GM18502 (cell line): ENCODE measurements around the gene KIDINS220.
A peak's percentile ranks its signal among the peaks of the same experiment; 100 is the strongest.

ENCODE experiments used
- ATAC-seq: cut with Tn5 transposase; IDR thresholded peaks from one replicate; pipeline ENCODE4 v1.9.1; 2021; ENCODE audit warnings: mild to moderate bottlenecking; ENCODE audit not compliant: unreplicated experiment, poor library complexity

Gene KIDINS220

DNA sequence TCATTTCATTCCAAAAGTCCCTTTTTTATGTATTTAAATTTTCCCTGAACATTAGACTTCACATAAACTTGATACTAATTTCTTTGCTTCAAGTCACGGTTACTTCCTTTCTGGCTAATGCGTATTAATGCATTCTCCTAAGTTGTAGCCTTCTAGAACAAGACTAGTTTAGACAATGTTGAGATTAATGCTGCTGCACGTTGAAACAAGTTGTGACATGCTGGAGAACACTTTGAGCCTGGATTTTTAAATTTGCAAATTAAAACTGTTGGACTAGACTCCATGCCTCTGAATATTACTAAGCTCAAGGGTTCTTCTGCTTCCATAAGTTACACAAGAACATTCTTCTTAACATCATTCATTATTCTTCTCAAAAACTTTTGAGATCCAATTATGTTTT is 126.5 kb downstream of the KIDINS220 start:
- ATAC-seq: no peak

DNA sequence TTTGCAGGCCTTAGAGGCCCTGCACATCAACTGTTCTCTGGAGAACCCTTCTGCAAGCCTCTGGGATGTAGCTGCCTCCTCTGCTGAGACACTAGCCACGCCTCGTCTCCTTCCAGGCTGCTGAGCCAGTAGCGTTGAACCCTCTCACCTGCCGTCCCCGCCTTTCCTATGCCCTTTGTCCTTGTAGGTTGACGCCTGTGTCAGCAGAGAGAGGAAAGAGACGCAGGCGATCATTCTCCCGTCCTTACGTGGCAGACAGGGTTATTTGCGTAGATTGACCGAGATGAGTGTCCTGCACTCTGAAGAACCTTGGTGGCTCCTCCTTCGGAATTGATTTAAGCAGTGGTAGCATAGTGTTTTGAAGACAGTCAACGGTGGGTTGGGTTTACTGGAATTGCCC is 127.8 kb downstream of the KIDINS220 start:
- no peak for ATAC-seq

DNA sequence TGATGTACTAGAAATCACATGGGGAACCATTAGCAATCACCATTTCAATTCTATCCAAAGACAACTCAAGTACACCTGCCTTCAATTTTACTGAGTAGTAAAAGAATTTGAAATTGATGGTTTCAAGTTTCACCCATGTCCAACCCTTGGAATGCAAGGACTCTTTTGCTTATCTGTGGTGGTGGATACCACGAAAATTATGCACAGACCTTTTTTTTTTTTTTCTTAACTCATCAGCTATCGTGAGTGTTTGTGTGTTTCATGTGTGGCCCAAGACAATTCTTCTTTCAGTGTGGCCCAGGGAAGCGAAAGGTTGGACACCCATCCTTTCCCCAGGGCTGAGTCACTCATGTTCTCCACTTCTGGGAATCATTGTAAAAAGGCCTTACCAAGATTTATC is 132.5 kb downstream of the KIDINS220 start:
- no peak for ATAC-seq

- ATAC-seq: no peak
Observed at GRCh38 chr2:8701681-8702379, 135.6 kb downstream of the KIDINS220 start.

DNA sequence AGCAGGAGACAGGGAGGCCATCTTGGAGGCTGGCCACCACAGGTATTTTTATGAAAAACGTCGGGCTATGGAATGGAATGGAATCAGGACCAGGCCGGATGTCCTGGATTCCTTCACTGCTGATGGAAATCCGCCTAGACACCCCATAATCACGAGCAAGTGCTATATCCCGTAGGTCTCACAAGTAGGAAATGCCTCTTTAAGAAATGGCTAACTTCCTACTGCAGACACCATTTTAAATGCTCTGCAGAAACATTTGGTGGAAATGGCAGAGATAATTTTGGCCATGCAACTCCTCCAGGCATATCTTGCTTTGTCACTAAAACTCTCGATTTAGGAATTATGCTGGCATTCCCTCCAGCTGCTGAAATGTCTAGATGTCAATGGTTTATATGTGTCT is 137.6 kb downstream of the KIDINS220 start:
- no peak for ATAC-seq

GRCh38 chr2:8697190-8697589 is 140.2 kb downstream of the KIDINS220 start:
- ATAC-seq: no peak

DNA sequence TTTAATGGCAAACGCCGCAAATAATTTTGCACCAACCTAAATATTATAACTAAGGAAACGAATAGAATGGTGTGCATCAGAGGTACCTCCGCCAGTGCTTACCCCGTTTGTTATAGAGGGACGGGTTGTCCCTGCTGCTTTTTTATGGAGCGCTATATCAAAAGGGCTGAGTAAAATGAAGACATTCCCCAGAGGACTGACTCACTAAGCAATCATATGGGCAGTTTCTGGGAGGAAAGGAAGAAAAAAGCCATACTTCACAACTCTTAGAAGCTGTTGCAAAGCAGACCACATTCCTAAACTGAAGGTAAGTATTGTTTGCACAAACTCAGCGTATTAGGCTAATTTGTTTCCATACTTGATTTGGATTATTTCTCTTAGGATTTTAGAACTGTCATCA is 142.7 kb downstream of the KIDINS220 start:
- no peak for ATAC-seq

DNA sequence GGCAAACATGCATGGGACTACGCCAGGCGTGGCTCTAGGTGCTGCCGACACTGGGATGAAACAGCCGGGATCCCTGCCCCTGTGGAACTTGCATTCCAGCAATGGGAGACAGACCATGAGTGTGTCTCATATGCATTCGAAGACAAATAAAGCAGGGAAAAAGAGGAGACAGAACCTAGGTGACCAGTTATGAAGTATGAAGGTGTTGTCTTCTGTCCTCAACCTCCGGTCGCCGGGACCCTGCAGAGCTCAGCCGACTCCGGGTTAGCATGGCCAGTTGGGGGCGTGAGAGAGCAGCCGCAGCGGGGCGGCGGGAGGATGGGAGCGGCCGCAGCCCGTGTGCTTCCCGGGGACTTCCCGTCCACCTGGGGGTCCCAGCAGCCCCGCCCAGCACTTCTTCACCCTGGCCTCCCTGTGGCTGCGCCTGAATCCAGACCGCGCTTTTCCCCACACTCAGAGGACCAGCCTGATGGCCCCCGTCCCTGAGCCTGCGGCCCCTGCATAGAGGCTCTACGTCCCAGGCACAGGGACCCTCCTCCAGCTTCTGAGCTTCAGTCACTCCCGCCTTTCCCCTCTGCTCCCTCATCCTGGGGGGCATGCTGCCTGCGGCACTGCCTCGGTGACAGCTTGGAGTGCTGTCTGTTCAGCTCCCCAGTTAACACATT is 144.1 kb downstream of the KIDINS220 start:
- ATAC-seq: no peak

- ATAC-seq: no peak
Observed at GRCh38 chr2:8692783-8693156, 144.6 kb downstream of the KIDINS220 start.

DNA sequence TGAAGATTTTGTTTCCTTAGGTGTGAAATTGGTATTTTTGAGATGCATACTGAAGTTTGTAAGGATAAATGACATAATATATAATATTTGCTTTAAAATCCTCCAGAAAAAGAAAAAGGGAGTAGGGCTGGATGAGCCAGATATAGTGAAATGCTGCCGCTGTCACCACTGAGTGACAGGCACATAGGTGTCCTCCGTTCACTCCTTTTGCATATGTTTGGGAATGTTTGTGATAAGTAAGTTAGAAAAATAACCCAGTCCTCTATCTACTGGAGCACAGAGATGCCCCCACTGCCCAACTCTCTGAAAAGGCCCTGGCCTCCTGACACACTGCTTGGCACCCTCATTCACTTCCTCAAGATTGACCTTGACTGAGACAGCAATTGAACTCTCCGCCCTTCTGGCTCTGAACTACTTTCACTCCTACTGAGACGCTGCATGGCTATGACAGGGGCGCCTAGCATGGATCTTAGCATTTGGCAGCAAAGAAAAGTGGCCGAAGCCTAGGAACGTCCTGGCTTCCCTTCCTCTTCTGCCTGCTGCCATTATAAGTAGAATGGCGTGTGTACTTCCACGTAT is 145.5 kb downstream of the KIDINS220 start:
- ATAC-seq: no peak

DNA sequence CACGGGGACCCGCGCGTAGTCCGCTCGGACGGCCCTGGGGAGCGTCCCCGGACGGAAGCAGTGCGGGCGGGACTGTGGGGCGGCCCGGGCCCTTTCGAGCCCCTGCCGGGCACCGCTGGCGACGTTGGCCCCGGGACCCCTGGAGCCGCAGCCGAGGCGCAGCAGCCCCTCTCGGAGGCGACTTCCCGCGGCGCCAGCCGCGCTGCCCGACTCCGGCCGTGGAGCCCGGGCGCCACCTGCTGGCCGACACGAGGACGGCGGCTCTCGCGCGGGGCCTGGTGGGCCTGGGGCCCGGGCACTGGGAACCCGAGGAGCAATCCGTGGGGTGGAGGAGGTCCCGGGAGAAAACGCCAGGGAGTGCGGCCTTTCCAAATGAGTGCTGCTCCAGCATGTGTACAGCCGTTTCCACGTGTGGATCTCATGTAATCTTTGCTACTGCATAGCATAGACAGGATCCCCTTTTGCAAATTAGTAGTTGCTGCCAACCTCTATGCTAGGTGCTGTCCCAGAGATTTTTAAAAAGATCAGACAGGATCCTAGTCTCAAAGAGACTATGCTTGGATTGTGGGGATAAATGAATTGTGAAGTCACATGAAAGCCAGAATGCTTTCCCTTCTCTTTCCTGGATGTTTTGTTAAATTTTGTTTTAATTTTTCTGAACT is 151.6 kb downstream of the KIDINS220 start:
- peak; percentile 37 for ATAC-seq

DNA sequence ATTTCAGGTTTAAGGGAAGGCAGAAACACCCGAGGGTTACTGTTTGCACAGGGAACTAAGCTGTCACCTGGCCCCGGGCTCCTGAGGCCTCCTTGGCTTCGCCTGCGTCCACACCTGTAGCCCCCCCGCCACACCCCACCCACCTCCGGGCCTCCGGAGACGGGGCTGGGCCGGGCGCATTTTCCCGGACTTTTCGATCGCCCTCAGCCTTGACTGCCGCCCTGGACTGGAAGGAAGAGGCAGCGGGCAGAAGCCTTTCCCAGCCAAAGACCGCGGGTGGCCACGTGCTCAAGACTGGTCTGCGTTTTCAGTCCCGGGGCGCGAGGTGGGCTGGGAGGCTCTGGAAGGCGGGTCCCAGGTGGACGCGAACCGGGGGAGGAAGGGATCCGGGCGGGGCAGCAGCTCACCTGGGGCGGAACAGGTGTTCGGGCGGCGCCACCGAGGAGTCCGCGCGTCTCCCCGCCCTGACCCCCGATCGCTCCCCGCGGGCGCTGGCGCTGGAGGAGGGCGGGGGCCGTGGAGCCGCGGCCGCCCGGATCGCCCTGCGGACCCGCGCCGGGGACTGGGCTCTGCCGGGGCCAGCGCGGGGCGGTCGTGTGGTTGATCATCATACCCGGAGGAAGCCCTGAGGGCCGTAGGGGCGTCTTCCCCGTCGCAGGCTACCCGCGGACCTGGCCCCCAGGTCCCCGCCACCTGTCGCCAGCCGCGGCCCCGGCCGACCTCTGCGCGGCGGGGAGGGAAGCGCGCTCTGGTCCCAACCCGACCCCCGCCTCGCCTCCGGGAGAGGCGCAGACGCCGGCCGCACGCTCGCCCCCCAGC is 152.3 kb downstream of the KIDINS220 start:
- no peak for ATAC-seq

DNA sequence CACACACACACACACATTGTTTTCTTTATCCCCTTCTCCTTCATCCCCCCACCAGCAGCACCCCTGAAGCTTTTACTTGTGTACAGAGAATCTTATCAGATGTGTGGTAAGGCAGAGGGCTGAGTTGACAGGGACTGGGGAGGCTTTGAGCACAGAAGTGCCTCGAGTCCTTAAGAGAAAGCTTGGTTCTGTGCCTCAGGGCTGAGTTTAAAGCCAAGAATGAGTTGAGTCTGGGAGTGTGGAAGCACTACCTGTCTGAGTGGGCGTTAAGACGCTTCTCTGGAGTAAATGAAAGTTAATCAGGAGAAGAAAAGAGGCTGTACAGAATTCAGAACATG is 152.9 kb downstream of the KIDINS220 start:
- no peak for ATAC-seq

DNA sequence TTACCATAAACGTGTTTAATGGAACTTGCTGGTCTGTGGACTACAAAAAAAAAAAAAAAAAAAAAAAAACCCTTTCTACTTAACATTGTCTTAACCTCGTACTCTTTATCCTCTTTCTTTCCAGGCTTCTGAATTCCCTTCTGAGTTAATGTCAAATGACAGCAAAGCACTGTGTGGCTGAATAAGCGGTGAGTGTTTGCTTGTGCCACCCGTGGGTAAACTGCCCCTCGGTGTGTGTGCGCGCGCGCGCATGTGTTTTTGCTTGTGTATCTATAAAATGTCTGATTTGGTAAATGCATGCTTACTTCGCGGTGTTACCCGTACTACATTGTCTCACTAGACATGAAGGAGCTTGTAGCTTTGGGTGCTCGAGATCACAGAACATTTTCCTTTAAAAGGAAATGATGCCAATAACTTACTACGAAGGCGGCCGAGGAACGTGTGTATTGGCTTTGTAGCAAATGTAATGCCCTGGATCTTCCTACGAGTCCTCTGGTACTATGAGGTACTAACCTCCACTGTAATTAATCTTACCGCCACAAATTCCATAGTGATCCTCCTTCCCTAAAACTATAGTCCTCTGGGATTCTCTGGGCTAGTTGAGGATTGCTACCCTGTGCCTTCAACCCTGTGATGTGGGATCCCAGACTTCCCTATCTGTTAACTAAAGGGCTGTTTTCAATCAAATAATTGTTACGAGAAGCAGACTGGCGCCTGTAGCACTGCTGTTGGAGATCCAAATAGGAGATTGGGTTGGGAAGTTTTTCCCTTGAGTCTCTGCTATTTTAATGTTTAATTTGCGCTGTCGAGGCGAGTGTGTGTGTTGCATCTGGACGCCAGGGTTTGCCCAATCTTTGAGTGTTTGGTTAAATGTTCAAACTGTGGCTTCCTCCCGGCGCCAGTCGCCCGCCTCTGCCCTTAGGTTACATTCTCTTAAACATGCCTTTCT is 154.4 kb downstream of the KIDINS220 start:
- no peak for ATAC-seq

GRCh38 chr2:8681786-8682692 is 155.4 kb downstream of the KIDINS220 start, which contains the start of gene ID2:
ID2 (plus strand) TSS chr2:8682056; CDS start chr2:8682166, 110 bp downstream.
- peak; percentile 70 for ATAC-seq

DNA sequence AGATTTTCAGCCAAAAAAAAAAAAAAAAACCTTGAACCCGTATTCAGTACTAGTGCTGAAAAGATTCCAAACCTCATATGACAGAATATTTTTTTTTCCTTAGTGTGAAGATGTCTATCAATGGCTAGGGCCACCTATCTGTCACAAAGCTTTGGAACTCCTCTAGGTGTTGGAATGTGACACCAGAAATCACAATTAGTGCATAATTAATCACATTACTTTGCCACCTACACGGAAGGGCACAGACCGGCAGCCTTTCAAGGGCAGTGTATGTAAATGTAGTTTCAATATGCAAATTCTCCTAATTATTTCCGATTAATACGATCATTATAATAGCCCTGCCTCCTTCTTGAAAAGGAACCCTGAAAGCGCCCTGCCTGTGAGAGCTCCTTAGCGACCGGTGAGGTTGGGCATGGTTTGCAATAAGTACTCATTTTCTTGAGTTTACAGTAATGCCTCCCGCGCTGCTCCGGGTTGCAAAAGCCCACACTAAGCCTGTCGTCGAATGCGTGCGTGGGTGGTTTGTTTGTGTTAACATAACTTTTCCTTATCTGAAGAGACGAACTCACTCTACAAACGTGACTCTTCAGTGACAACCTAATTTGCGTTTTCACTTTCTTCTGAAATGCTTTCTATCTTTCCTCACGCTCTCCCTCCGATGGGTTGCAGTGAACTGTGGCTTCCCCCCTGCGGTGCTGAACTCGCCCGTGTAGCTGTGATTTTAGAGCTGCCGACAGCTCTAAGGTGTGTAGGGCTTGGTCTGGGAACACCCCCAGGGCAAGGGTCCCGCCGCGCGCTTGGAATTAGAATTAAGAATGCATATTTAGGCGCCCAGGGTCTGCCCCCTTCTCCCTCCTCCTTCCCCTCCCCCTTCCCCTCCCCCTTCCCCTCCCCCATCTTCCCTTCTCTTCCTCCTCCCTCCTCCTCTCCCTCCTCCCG is 156.3 kb downstream of the KIDINS220 start:
- ATAC-seq: peak; percentile 16
